PC-3 (cell line): Measurements from ENCODE around the gene C12orf50. TPM values are rescaled to one million over a fixed set of nuclear protein-coding genes. Genes with fewer than 3 reads are reported as not detected.
A peak's percentile ranks its signal among the peaks of the same experiment; 100 is the strongest.

Source experiments
- ATAC-seq: fragments of 200-7000 bp; cut with Tn5 transposase; 2 replicates; pipeline ENCODE4 v1.9.1; 2020; ENCODE audit warnings: mild to moderate bottlenecking, moderate library complexity
- BruUV-seq: library from RNA; stranded (reverse); fragments of 400-500 nt; replicated peaks from 2 replicates; lab custom pipeline; 2021; lab: Mats Ljungman, UMichigan
- CTCF ChIA-PET: fragments of 300-600 bp; sonication (Branson Sonifier 250); formaldehyde crosslinking; loops from one replicate; lab custom pipeline; 2022; ENCODE audit warnings: antibody characterized with exemption; lab: Charles Lee
- POLR2A ChIA-PET: fragments of 300-600 bp; sonication (Branson Sonifier 250); formaldehyde crosslinking; loops from one replicate; lab custom pipeline; 2022; ENCODE audit warnings: antibody characterized with exemption; ENCODE audit not compliant: unreplicated experiment; lab: Charles Lee
- DNase-seq: peaks from one replicate; pipeline ENCODE4 v3.0.0-alpha.2; 2015
- H2AFZ ChIP-seq: fragments of 300-600 bp; sonication (generic); 2 replicates; pipeline ENCODE4 v1.6.0; 2016; ENCODE audit warnings: antibody characterized with exemption, low read length
- H3F3A ChIP-seq: fragments of 300-600 bp; sonication (generic); one replicate; pipeline ENCODE4 v1.6.0; 2017; ENCODE audit warnings: antibody characterized with exemption, low read length, control low read depth, mild to moderate bottlenecking; ENCODE audit not compliant: unreplicated experiment
- H3K27ac ChIP-seq: fragments of 300-600 bp; sonication (generic); 2 replicates; pipeline ENCODE4 v1.5.1; 2016; ENCODE audit warnings: mild to moderate bottlenecking, low read length
- H3K27me3 ChIP-seq: fragments of 300-600 bp; sonication (generic); 2 replicates; pipeline ENCODE4 v1.6.1; 2016; ENCODE audit warnings: low read length, mixed read lengths
- H3K36me3 ChIP-seq: fragments of 300-600 bp; sonication (generic); 2 replicates; pipeline ENCODE4 v1.6.1; 2016; ENCODE audit warnings: low read depth, mixed run types, low read length, mixed read lengths
- H3K4me1 ChIP-seq: fragments of 300-600 bp; sonication (generic); 2 replicates; pipeline ENCODE4 v1.5.1; 2016; ENCODE audit warnings: low read length; ENCODE audit not compliant: insufficient read depth
- H3K4me2 ChIP-seq: fragments of 300-600 bp; sonication (generic); 2 replicates; pipeline ENCODE4 v1.6.0; 2016; ENCODE audit warnings: low read length
- H3K4me3 ChIP-seq: fragments of 300-600 bp; sonication (generic); 2 replicates; pipeline ENCODE4 v1.5.1; 2016; ENCODE audit warnings: mild to moderate bottlenecking, low read length, mixed read lengths
- H3K79me2 ChIP-seq: fragments of 300-600 bp; sonication (generic); 2 replicates; pipeline ENCODE4 v1.6.1; 2017; ENCODE audit warnings: low read length, mixed read lengths
- H3K9ac ChIP-seq: fragments of 300-600 bp; sonication (generic); 2 replicates; pipeline ENCODE4 v1.6.0; 2016; ENCODE audit warnings: mild to moderate bottlenecking, low read length
- H3K9me2 ChIP-seq: fragments of 300-600 bp; sonication (generic); replicated peaks from 2 replicates; pipeline ENCODE4 v1.6.1; 2016; ENCODE audit warnings: mixed run types, low read length, mixed read lengths
- H3K9me3 ChIP-seq: fragments of 300-600 bp; sonication (generic); 2 replicates; pipeline ENCODE4 v1.6.1; 2016; ENCODE audit warnings: low read length, mixed read lengths
- H4K20me1 ChIP-seq: fragments of 300-600 bp; sonication (generic); 2 replicates; pipeline ENCODE4 v1.6.1; 2016; ENCODE audit warnings: low read length, mixed read lengths
- EZH2 ChIP-seq: fragments of 300-600 bp; sonication (generic); IDR thresholded peaks from one replicate; pipeline ENCODE4 v1.6.1; 2017; ENCODE audit warnings: antibody characterized with exemption, mild to moderate bottlenecking, low read length; ENCODE audit not compliant: unreplicated experiment
- EZH2phosphoT487 ChIP-seq: fragments of 300-600 bp; sonication (generic); IDR thresholded peaks from 2 replicates; pipeline ENCODE4 v1.6.1; 2018; ENCODE audit warnings: mild to moderate bottlenecking, antibody characterized with exemption, low read length, borderline replicate concordance
- intact Hi-C: fragments of 100-400 bp; cut with micrococcal nuclease; formaldehyde crosslinking; loops from 2 replicates; pipeline ENCODE4 v1.9.0; 2023
- total RNA-seq: library from RNA; depleted of rRNA; stranded (reverse); fragments of >200 nt; gene quantifications from 2 replicates; pipeline ENCODE4 v1.2.3, GENCODE V29; 2014
- TF ChIP-seq, protein P1 (sequence below): fragments of 300-600 bp; sonication (generic); conservative IDR thresholded peaks from 2 replicates; pipeline ENCODE4 v1.5.1; 2017; ENCODE audit warnings: antibody characterized with exemption, low read depth, mild to moderate bottlenecking, low read length

Gene C12orf50
- total RNA-seq, 1 experiment from 2014 or later, result not detected

- intact Hi-C loops, result no loop called here
- Histone ChIP-seq H3K4me2 (no peak overlapping the region), H3K27ac (no peak overlapping the region), H3K79me2 (no peaks in the 10 kb centered on the region), H3F3A (no peaks in the 10 kb centered on the region), H3K9ac (no peak overlapping the region), H3K9me3 (no peaks in the 10 kb centered on the region), H3K4me1 (no peaks in the 10 kb centered on the region), H4K20me1 (no peaks in the 10 kb centered on the region), H3K4me3 (no peak overlapping the region), H3K36me3 (no peaks in the 10 kb centered on the region), H2AFZ (no peak overlapping the region), H3K9me2 (no peaks in the 10 kb centered on the region), H3K27me3 (no peaks in the 10 kb centered on the region)
- ATAC-seq (no peak), DNase-seq (no peak)
- ChIA-PET POLR2A (no interaction called here), CTCF (no interaction called here)
- TF ChIP-seq EZH2 (no peak), EZH2phosphoT487 (no peak)
- TF ChIP-seq, protein P1, sequence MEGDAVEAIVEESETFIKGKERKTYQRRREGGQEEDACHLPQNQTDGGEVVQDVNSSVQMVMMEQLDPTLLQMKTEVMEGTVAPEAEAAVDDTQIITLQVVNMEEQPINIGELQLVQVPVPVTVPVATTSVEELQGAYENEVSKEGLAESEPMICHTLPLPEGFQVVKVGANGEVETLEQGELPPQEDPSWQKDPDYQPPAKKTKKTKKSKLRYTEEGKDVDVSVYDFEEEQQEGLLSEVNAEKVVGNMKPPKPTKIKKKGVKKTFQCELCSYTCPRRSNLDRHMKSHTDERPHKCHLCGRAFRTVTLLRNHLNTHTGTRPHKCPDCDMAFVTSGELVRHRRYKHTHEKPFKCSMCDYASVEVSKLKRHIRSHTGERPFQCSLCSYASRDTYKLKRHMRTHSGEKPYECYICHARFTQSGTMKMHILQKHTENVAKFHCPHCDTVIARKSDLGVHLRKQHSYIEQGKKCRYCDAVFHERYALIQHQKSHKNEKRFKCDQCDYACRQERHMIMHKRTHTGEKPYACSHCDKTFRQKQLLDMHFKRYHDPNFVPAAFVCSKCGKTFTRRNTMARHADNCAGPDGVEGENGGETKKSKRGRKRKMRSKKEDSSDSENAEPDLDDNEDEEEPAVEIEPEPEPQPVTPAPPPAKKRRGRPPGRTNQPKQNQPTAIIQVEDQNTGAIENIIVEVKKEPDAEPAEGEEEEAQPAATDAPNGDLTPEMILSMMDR, result no peak
- no TSS peak for BruUV-seq
Observed at GRCh38 chr12:88006351-88006750, 22.9 kb downstream of the C12orf50 start.

- TF ChIP-seq EZH2 (no peak), EZH2phosphoT487 (no peak)
- TF ChIP-seq, protein P1, result no peak
- no peaks in the 10 kb centered on the region for H3K4me1 ChIP-seq
- no peaks in the 10 kb centered on the region for H3K9me2 ChIP-seq
- H3K79me2 ChIP-seq, result no peaks in the 10 kb centered on the region
- no peak overlapping the region for H2AFZ ChIP-seq
- H3K9ac ChIP-seq, result no peak overlapping the region
- ChIA-PET CTCF (no interaction called here), POLR2A (no interaction called here)
- H3K27ac ChIP-seq, result no peak overlapping the region
- DNase-seq (no peak), ATAC-seq (no peak)
- no TSS peak for BruUV-seq
- no peaks in the 10 kb centered on the region for H4K20me1 ChIP-seq
- H3K36me3 ChIP-seq, result no peaks in the 10 kb centered on the region
- intact Hi-C loops, result no loop called here
- H3K27me3 ChIP-seq, result no peaks in the 10 kb centered on the region
- H3F3A ChIP-seq, result no peaks in the 10 kb centered on the region
- no peaks in the 10 kb centered on the region for H3K9me3 ChIP-seq
- H3K4me2 ChIP-seq, result no peak overlapping the region
- H3K4me3 ChIP-seq, result no peak overlapping the region
Observed at GRCh38 chr12:88001327-88001726, 27.9 kb downstream of the C12orf50 start.

DNA sequence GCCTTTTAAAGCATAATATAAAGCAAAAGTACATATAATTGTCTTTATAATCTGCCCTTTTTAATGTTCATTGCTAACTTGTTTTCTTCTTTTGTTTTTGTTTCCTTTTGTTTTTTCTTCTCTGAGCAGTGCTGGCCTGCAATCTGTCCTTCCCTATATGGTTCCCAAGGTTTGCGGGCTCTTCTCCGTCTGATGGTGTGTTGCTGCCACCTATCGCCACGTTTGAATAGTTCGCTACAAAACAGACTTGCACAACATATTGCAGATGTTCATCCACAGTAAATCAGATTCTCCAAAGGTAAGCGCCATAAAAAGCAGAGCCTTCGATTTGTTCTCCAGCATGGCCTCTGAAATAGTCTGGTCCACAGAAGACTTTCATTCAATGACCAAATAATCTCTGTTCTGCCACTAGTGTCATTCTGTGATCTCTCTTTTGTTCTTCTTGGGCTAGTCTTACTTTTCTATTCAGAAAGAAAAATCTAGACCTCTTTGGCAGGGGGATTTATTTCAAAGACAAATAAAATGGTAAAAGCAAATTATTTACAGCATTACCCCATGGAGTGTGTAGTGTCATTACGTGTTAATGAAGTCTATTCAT, 33.5 kb downstream of the C12orf50 start:
- peak; percentile 98 for ATAC-seq
- intact Hi-C loops, result loop anchor here (1.0 kb wide), 1 partner anchor 129 kb away; no protein-coding TSS in a partner anchor
- H3K27me3 ChIP-seq, result no peaks in the 10 kb centered on the region
- ChIA-PET CTCF (no interaction called here), POLR2A (no interaction called here)
- no peaks in the 10 kb centered on the region for H3K36me3 ChIP-seq
- 0 out of 2 replicates have a peak, but pooled peaks cover 4% of the 10 kb centered on the region for H3K4me1 ChIP-seq
- no TSS peak for BruUV-seq
- H3K9me3 ChIP-seq, result no peaks in the 10 kb centered on the region
- no peak overlapping the region for H3K9ac ChIP-seq
- H3K27ac ChIP-seq, result no peak overlapping the region
- no peak for TF ChIP-seq EZH2
- TF ChIP-seq, protein P1, result peak; percentile 91
- no peaks in the 10 kb centered on the region for H3K9me2 ChIP-seq
- 0 out of 2 replicates have a peak overlapping the region, but pooled peaks have one; percentile 18 for H3K4me2 ChIP-seq
- H3K4me3 ChIP-seq, result no peak overlapping the region
- no peaks in the 10 kb centered on the region for H3F3A ChIP-seq
- no peaks in the 10 kb centered on the region for H3K79me2 ChIP-seq
- H2AFZ ChIP-seq, result peak overlapping the region; percentile 57; the same call in 1 of the 2 replicates
- peak; percentile 79 for DNase-seq
- no peaks in the 10 kb centered on the region for H4K20me1 ChIP-seq
